GM19467 (cell line): ENCODE data around the gene APBB3.

Experiments
- ATAC-seq: cut with Tn5 transposase; IDR thresholded peaks from one replicate; pipeline ENCODE4 v1.9.1; 2021; ENCODE audit warnings: mild to moderate bottlenecking, moderate library complexity; ENCODE audit not compliant: unreplicated experiment

The APBB3 gene

GRCh38 chr5:140575309-140575708, 10.9 kb upstream of the APBB3 start:
- no peak for ATAC-seq

- no peak for ATAC-seq
Measured at GRCh38 chr5:140574165-140574564, 9.8 kb upstream of the APBB3 start.

GRCh38 chr5:140573683-140574082, 9.3 kb upstream of the APBB3 start:
- no peak for ATAC-seq

GRCh38 chr5:140571105-140571504, 6.7 kb upstream of the APBB3 start:
- ATAC-seq: no peak

GRCh38 chr5:140570488-140570887, 6.1 kb upstream of the APBB3 start:
- ATAC-seq: no peak

GRCh38 chr5:140570058-140570457, 5.7 kb upstream of the APBB3 start:
- no peak for ATAC-seq

- ATAC-seq: no peak
Measured at GRCh38 chr5:140569197-140569596, 4.8 kb upstream of the APBB3 start.

GRCh38 chr5:140568443-140569063, 4.2 kb upstream of the APBB3 start:
- no peak for ATAC-seq

GRCh38 chr5:140567871-140568270, 3.5 kb upstream of the APBB3 start:
- ATAC-seq: no peak

GRCh38 chr5:140567136-140567818, 2.9 kb upstream of the APBB3 start:
- no peak for ATAC-seq

- no peak for ATAC-seq
Measured at GRCh38 chr5:140566665-140567064, 2.3 kb upstream of the APBB3 start.

- no peak for ATAC-seq
Measured at GRCh38 chr5:140565780-140566095, 1.3 kb upstream of the APBB3 start.

GRCh38 chr5:140565024-140565779, 804 bp upstream of the APBB3 start:
- ATAC-seq: no peak

GRCh38 chr5:140563596-140563995, 802 bp downstream of the APBB3 start:
- ATAC-seq: no peak

- ATAC-seq: no peak
Measured at GRCh38 chr5:140561753-140562523, 2.5 kb downstream of the APBB3 start.

- ATAC-seq: no peak
Measured at GRCh38 chr5:140560227-140560626, 4.2 kb downstream of the APBB3 start.

- no peak for ATAC-seq
Measured at GRCh38 chr5:140558542-140558941, 5.9 kb downstream of the APBB3 start.

- no peak for ATAC-seq
Measured at GRCh38 chr5:140557965-140558364, 6.4 kb downstream of the APBB3 start.

- peak; percentile 97 for ATAC-seq
Measured at GRCh38 chr5:140557136-140557805, 7.1 kb downstream of the APBB3 start, which contains the start of gene SRA1. Gene SRA1 (minus strand): TSS chr5:140557473. CDS start chr5:140557452, 21 bp downstream.

- no peak for ATAC-seq
Measured at GRCh38 chr5:140556438-140556837, 8.0 kb downstream of the APBB3 start.
